Transverse colon (tissue), 4 donors: ENCODE measurements around the gene MRO.

Experiments used
- CTCF ChIP-seq, 5 experiments: fragments of 200-600 bp in 3 of 5; fragments of 450-650 bp in 2 of 5; sonication (generic) in 3 of 5; IDR thresholded peaks; 1 replicate in 2 of 5; 2 replicates in 3 of 5; pipeline ENCODE4 v1.5.1; 2016 to 2017; ENCODE audit warnings: antibody characterized with exemption in 5 of 5, inconsistent platforms in 3 of 5, mild to moderate bottlenecking in 2 of 5, moderate library complexity in 1 of 5
- EP300 ChIP-seq: sonication (generic); formaldehyde crosslinking; IDR thresholded peaks from one replicate; pipeline ENCODE4 v1.6.1; 2017; ENCODE audit warnings: antibody characterized with exemption, low read depth
- POLR2A ChIP-seq: fragments of 450-650 bp; IDR thresholded peaks from one replicate; pipeline ENCODE4 v1.6.1; 2016; ENCODE audit warnings: antibody characterized with exemption, mild to moderate bottlenecking, moderate library complexity
- POLR2AphosphoS5 ChIP-seq, 3 donors: sonication (generic); formaldehyde crosslinking; IDR thresholded peaks; one replicate each; pipeline ENCODE4 v1.6.1; 2016; ENCODE audit warnings: antibody characterized with exemption in 3 of 3

- TF ChIP-seq CTCF (IDR thresholded peaks at IDR 0.05) (no peak), EP300 (no peak), POLR2A (no peak), POLR2AphosphoS5 (IDR thresholded peaks at IDR 0.05) (no peak)
These were observed 31.5 kb downstream of the MRO start for GRCh38 chr18:50788284-50788683.
